ENCODE measurements around the gene SLC38A9. TPM values are rescaled to one million over a fixed set of nuclear protein-coding genes. Genes with fewer than 3 reads are reported as not detected.
"Not testable (repeated sequence)": the region's sequence is repeated elsewhere in the genome, so short reads cannot be mapped to it uniquely, and the experiment has no call there.

Gene SLC38A9
- total RNA-seq, 2 donors from 2014 or later, result 14.8 to 20.8 TPM

GRCh38 chr5:55734658-55735057, 22.5 kb upstream of the SLC38A9 start:
- Histone ChIP-seq H3K27ac (no peak overlapping the region), H3K4me1 (replicated peaks) (no peaks in the 10 kb centered on the region), H3K9me3 (no peaks in the 10 kb centered on the region), H3K27me3 (replicated peaks; ENCODE audit: insufficient read depth) (no peaks in the 10 kb centered on the region), H3K36me3 (no peaks in the 10 kb centered on the region), H3K4me3 (no peak overlapping the region)
- TF ChIP-seq POLR2A (IDR thresholded peaks at IDR 0.05) (no peak), CTCF (IDR thresholded peaks at IDR 0.05) (no peak), POLR2AphosphoS5 (IDR thresholded peaks at IDR 0.05) (no peak)
- intact Hi-C loops (cut with DNase I), result no loop called here
- 97% methylated on average over 1 of the region's 1 CpG for WGBS
- DNase-seq (ENCODE audit: low spot score), result no peak

GRCh38 chr5:55732585-55732984, 20.5 kb upstream of the SLC38A9 start:
- DNase-seq (ENCODE audit: low spot score), result no peak
- Histone ChIP-seq H3K36me3 (no peaks in the 10 kb centered on the region), H3K4me1 (replicated peaks) (no peaks in the 10 kb centered on the region), H3K27ac (no peak overlapping the region), H3K9me3 (no peaks in the 10 kb centered on the region), H3K27me3 (replicated peaks; ENCODE audit: insufficient read depth) (no peaks in the 10 kb centered on the region), H3K4me3 (no peak overlapping the region)
- intact Hi-C loops (cut with DNase I), result no loop called here
- no peak for TF ChIP-seq POLR2AphosphoS5 (IDR thresholded peaks at IDR 0.05)
- TF ChIP-seq POLR2A (IDR thresholded peaks at IDR 0.05), result no peak

GRCh38 chr5:55731848-55732247, 19.7 kb upstream of the SLC38A9 start:
- Histone ChIP-seq H3K27me3 (replicated peaks; ENCODE audit: insufficient read depth) (no peaks in the 10 kb centered on the region), H3K36me3 (no peaks in the 10 kb centered on the region), H3K4me3 (no peak overlapping the region), H3K27ac (no peak overlapping the region), H3K4me1 (replicated peaks) (no peaks in the 10 kb centered on the region), H3K9me3 (no peaks in the 10 kb centered on the region)
- intact Hi-C loops (cut with DNase I), result no loop called here
- TF ChIP-seq CTCF (IDR thresholded peaks at IDR 0.05) (no peak), POLR2AphosphoS5 (IDR thresholded peaks at IDR 0.05) (no peak), POLR2A (IDR thresholded peaks at IDR 0.05) (no peak)
- whole genome bisulfite sequencing, result 71% methylated on average over 3 of the region's 3 CpGs
- no peak for DNase-seq (ENCODE audit: low spot score)

GRCh38 chr5:55724281-55724680, 12.2 kb upstream of the SLC38A9 start:
- no peaks in the 10 kb centered on the region for H3K4me1 ChIP-seq (replicated peaks)
- H3K36me3 ChIP-seq, result no peaks in the 10 kb centered on the region
- H3K9me3 ChIP-seq, result no peaks in the 10 kb centered on the region
- no peaks in the 10 kb centered on the region for H3K27me3 ChIP-seq (replicated peaks; ENCODE audit: insufficient read depth)
- H3K27ac ChIP-seq, result no peak overlapping the region
- WGBS, result 95% methylated on average over 4 of the region's 4 CpGs
- intact Hi-C loops (cut with DNase I), result no loop called here
- no peak for TF ChIP-seq POLR2A (IDR thresholded peaks at IDR 0.05)
- no peak for TF ChIP-seq CTCF (IDR thresholded peaks at IDR 0.05)
- TF ChIP-seq POLR2AphosphoS5 (IDR thresholded peaks at IDR 0.05), result no peak
- H3K4me3 ChIP-seq, result no peak overlapping the region
- DNase-seq (ENCODE audit: low spot score), result no peak

- 96% methylated on average over 3 of the region's 3 CpGs for WGBS
These were observed 8.1 kb upstream of the SLC38A9 start for GRCh38 chr5:55720188-55720703.

GRCh38 chr5:55719026-55719425, 6.9 kb upstream of the SLC38A9 start:
- H3K9me3 ChIP-seq; H3K27me3 ChIP-seq (replicated peaks; ENCODE audit: insufficient read depth): not testable (repeated sequence)

More at GRCh38 chr5:55720188-55720703, 8.1 kb upstream of the SLC38A9 start:
- DNase-seq (ENCODE audit: low spot score), result no peak
- intact Hi-C loops (cut with DNase I), result no loop called here
- Histone ChIP-seq H3K4me3 (no peak overlapping the region), H3K27ac (no peak overlapping the region), H3K36me3 (no peaks in the 10 kb centered on the region), H3K9me3 (no peaks in the 10 kb centered on the region), H3K4me1 (replicated peaks) (no peaks in the 10 kb centered on the region), H3K27me3 (replicated peaks; ENCODE audit: insufficient read depth) (no peaks in the 10 kb centered on the region)
- TF ChIP-seq POLR2A (IDR thresholded peaks at IDR 0.05) (no peak), CTCF (IDR thresholded peaks at IDR 0.05) (no peak), POLR2AphosphoS5 (IDR thresholded peaks at IDR 0.05) (no peak)

More at GRCh38 chr5:55719026-55719425, 6.9 kb upstream of the SLC38A9 start:
- not testable (repeated sequence) for H3K27ac ChIP-seq; H3K36me3 ChIP-seq; DNase-seq (ENCODE audit: low spot score); H3K4me1 ChIP-seq (replicated peaks); H3K4me3 ChIP-seq
- 100% methylated on average over 2 of the region's 2 CpGs for WGBS
- intact Hi-C loops (cut with DNase I), result loop anchor here (10.0 kb wide), 1 partner anchor 266 kb away; no protein-coding TSS in a partner anchor

All from prostate gland (tissue), 2 donors.